ENCODE results near the gene EIF4G3.

The EIF4G3 gene

DNA sequence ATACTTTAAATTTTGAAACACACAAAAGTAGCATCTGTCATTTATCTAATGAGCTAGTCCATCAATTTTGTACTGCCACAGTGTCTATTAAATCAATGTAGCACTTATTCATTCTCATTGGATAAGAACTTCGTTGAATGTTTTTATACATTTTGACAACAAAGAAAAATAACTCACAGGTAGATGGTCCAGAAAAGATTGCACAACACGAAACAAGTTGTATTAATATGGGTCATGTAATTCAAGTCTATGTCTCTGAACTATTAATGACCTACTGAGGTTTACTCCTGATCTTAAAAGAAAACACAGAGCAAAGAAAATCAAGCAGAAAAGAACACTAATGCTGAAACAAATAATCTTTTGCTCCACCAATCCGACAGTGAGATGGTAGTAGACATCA, 404.9 kb downstream of the EIF4G3 start:
- Histone ChIP-seq H3K27ac (no peak overlapping the region), H3K79me2 (peaks cover 5% of the 10 kb centered on the region), H3K36me3 (ENCODE audit: control insufficient read depth, insufficient read depth, low read length) (no peaks in the 10 kb centered on the region), H2AFZ (no peak overlapping the region), H3K4me3 (ENCODE audit: low read depth, low read length) (no peak overlapping the region), H3K4me1 (no peaks in the 10 kb centered on the region), H3K9me3 (ENCODE audit: control insufficient read depth, low read length) (no peaks in the 10 kb centered on the region), H3K4me2 (ENCODE audit: low read length) (no peak overlapping the region), H3K27me3 (ENCODE audit: control insufficient read depth, insufficient read depth, low read length) (no peaks in the 10 kb centered on the region), H3K9ac (no peak overlapping the region)
- TF ChIP-seq, protein P1, sequence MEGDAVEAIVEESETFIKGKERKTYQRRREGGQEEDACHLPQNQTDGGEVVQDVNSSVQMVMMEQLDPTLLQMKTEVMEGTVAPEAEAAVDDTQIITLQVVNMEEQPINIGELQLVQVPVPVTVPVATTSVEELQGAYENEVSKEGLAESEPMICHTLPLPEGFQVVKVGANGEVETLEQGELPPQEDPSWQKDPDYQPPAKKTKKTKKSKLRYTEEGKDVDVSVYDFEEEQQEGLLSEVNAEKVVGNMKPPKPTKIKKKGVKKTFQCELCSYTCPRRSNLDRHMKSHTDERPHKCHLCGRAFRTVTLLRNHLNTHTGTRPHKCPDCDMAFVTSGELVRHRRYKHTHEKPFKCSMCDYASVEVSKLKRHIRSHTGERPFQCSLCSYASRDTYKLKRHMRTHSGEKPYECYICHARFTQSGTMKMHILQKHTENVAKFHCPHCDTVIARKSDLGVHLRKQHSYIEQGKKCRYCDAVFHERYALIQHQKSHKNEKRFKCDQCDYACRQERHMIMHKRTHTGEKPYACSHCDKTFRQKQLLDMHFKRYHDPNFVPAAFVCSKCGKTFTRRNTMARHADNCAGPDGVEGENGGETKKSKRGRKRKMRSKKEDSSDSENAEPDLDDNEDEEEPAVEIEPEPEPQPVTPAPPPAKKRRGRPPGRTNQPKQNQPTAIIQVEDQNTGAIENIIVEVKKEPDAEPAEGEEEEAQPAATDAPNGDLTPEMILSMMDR (IDR thresholded peaks at IDR 0.05): no peak

DNA sequence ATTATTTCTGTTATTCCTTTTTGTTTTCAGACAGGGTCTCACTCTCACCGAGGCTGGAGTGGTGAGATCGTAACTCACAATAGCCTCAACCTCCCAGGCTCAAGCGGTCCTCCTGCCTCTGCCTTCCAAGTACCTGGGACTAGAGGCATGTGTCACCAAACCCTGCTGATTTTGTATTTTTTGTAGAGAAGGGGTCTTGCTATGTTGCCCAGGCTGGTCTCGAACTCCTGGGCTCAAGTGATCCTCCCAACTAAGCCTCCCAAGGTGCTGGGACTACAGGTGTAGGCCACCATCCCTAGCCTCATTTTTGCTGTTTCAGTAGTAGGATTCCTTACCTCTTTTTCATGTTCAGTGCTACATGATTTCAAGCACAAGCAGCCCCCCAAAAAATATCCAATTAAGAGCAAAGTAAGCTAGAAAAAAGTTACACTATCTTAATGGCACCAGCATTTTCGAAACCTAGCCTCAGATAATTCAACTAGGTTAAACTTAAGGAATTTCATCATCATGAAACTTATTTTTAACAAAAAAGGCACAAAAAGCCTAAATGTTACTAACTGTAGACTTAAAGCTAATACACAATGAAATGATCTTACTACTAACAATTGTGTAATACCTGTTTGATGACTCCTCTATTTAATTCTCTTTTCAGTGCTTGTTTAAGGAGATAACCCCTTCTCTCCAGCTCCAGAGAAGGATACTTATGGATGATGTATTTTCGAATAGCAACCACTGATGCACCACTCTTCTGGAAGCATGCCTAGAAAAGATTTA, 406.2 kb downstream of the EIF4G3 start:
- Histone ChIP-seq H3K4me1 (no peaks in the 10 kb centered on the region), H2AFZ (no peak overlapping the region), H3K36me3 (ENCODE audit: control insufficient read depth, insufficient read depth, low read length) (no peaks in the 10 kb centered on the region), H3K4me2 (ENCODE audit: low read length) (no peak overlapping the region), H3K9me3 (ENCODE audit: control insufficient read depth, low read length) (no peaks in the 10 kb centered on the region), H3K27me3 (ENCODE audit: control insufficient read depth, insufficient read depth, low read length) (no peaks in the 10 kb centered on the region), H3K27ac (no peak overlapping the region), H3K9ac (no peak overlapping the region), H3K4me3 (ENCODE audit: low read depth, low read length) (no peak overlapping the region), H3K79me2 (peaks cover 5% of the 10 kb centered on the region)
- TF ChIP-seq, protein P1 (IDR thresholded peaks at IDR 0.05): no peak

DNA sequence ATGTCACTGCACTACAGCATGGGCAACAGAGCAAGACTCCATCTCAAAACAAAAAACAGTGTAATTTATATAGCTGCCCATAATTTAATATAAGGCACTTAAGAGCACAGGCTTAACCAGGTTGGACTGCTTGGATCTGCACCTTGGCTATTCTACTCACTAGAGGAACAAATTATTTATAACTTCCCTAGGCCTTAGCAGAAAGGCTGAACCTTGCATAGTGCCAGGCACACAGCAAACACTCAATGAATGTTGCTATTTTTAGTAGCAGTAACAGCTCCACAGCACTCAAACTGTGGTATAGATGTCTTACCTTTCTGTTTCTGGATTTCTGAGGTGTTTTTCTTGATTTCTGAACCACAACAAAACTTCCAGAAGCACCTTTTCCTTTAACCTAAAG, 409.4 kb downstream of the EIF4G3 start:
- peaks cover 4% of the 10 kb centered on the region for H3K79me2 ChIP-seq
- no peak overlapping the region for H3K9ac ChIP-seq
- no peaks in the 10 kb centered on the region for H3K4me1 ChIP-seq
- H3K9me3 ChIP-seq (ENCODE audit: control insufficient read depth, low read length): no peaks in the 10 kb centered on the region
- H3K4me3 ChIP-seq (ENCODE audit: low read depth, low read length): no peak overlapping the region
- H2AFZ ChIP-seq: no peak overlapping the region
- H3K27ac ChIP-seq: no peak overlapping the region
- no peak overlapping the region for H3K4me2 ChIP-seq (ENCODE audit: low read length)
- H3K36me3 ChIP-seq (ENCODE audit: control insufficient read depth, insufficient read depth, low read length): no peaks in the 10 kb centered on the region
- TF ChIP-seq, protein P1 (IDR thresholded peaks at IDR 0.05): no peak
- H3K27me3 ChIP-seq (ENCODE audit: control insufficient read depth, insufficient read depth, low read length): no peaks in the 10 kb centered on the region

DNA sequence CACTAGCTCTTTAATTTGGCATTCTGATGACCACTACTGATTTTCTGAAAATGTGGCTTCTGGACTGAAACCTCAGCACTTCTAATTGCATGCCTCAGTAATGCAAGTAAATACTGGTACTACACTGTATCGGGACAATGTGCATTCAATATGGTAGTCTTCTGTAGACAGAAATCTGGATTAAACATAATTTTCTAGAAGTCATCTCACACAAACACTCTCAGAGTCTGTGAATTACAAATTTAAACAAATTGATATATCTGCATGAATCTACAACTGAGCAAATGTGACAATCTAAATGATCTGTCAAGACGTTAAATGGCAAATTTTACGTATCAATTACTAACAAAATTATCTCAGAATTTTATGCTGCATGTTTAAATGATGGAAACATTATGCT, 413.3 kb downstream of the EIF4G3 start:
- no peaks in the 10 kb centered on the region for H3K36me3 ChIP-seq (ENCODE audit: control insufficient read depth, insufficient read depth, low read length)
- no peaks in the 10 kb centered on the region for H3K79me2 ChIP-seq
- no peaks in the 10 kb centered on the region for H3K27me3 ChIP-seq (ENCODE audit: control insufficient read depth, insufficient read depth, low read length)
- H3K4me1 ChIP-seq: no peaks in the 10 kb centered on the region
- no peak overlapping the region for H3K9ac ChIP-seq
- H3K9me3 ChIP-seq (ENCODE audit: control insufficient read depth, low read length): no peaks in the 10 kb centered on the region
- H3K4me3 ChIP-seq (ENCODE audit: low read depth, low read length): no peak overlapping the region
- no peak overlapping the region for H3K4me2 ChIP-seq (ENCODE audit: low read length)
- no peak overlapping the region for H2AFZ ChIP-seq
- no peak overlapping the region for H3K27ac ChIP-seq
- TF ChIP-seq, protein P1 (IDR thresholded peaks at IDR 0.05): no peak

DNA sequence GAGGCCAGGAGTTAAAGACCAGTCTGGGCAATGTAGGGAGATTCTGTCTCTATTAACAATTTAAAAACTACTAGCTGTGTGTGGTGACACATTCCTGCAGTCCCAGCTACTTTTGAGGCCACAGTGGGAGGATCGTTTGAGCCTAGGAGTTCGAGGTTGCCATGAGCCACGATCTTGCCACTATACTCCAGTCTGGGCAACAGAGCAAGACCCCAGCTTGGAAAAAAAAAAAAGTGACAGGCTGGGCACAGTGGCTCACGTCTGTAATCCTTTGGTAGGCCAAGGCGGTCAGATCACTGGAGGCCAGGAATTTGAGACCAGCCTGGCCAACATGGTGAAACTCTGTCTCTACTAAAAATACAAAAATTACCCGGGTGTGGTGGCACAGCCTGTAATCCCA, 416.4 kb downstream of the EIF4G3 start:
- Histone ChIP-seq H3K4me3 (ENCODE audit: low read depth, low read length) (no peak overlapping the region), H3K36me3 (ENCODE audit: control insufficient read depth, insufficient read depth, low read length) (no peaks in the 10 kb centered on the region), H3K9me3 (ENCODE audit: control insufficient read depth, low read length) (no peaks in the 10 kb centered on the region), H3K4me2 (ENCODE audit: low read length) (no peak overlapping the region), H2AFZ (no peak overlapping the region), H3K4me1 (no peaks in the 10 kb centered on the region), H3K27me3 (ENCODE audit: control insufficient read depth, insufficient read depth, low read length) (no peaks in the 10 kb centered on the region), H3K79me2 (no peaks in the 10 kb centered on the region), H3K27ac (no peak overlapping the region), H3K9ac (no peak overlapping the region)
- TF ChIP-seq, protein P1 (IDR thresholded peaks at IDR 0.05): no peak
